ENCODE results near the gene TSPAN9.

The TSPAN9 gene

GRCh38 chr12:3326156-3326849, 249.1 kb downstream of the TSPAN9 start:
- no peak for DNase-seq

GRCh38 chr12:3326850-3327780, 249.9 kb downstream of the TSPAN9 start:
- DNase-seq = no peak

- DNase-seq = peak; percentile 56
Observed at GRCh38 chr12:3328081-3328480, 250.9 kb downstream of the TSPAN9 start.

GRCh38 chr12:3328571-3328970, 251.4 kb downstream of the TSPAN9 start:
- peak; percentile 21 for DNase-seq

GRCh38 chr12:3329361-3329760, 252.2 kb downstream of the TSPAN9 start:
- no peak for DNase-seq

- no peak for DNase-seq
Observed at GRCh38 chr12:3330976-3331510, 253.9 kb downstream of the TSPAN9 start.

- no peak for DNase-seq
Observed at GRCh38 chr12:3332188-3332587, 255.0 kb downstream of the TSPAN9 start.

- DNase-seq = no peak
Observed at GRCh38 chr12:3333583-3333982, 256.4 kb downstream of the TSPAN9 start.

GRCh38 chr12:3333991-3334391, 256.8 kb downstream of the TSPAN9 start:
- DNase-seq = no peak

GRCh38 chr12:3335078-3335487, 257.9 kb downstream of the TSPAN9 start:
- DNase-seq = no peak

Data from NCI-H345 (cell line).